Measurements from ENCODE around the gene HOGA1.

GRCh38 chr10:97601268-97602215, 17.4 kb downstream of the HOGA1 start:
- TF ChIP-seq CTCF (IDR thresholded peaks at IDR 0.05; ENCODE audit: insufficient read depth, low read length, poor library complexity, severe bottlenecking) (no peak), EZH2phosphoT487 (conservative IDR thresholded peaks at IDR 0.05; ENCODE audit: low read length) (no peak)

Measured in SU-DHL-6 (cell line).